C4-2B (cell line): Measurements from ENCODE around the gene SCLY.

ENCODE experiments used
- H3K27ac ChIP-seq: fragments of 450-650 bp; 2 replicates; pipeline ENCODE4 v1.5.1; 2017
- ZFX ChIP-seq: fragments of 450-650 bp; IDR thresholded peaks from 2 replicates; pipeline ENCODE4 v1.6.1; 2017
- TF ChIP-seq, protein P1 (sequence below): fragments of 450-650 bp; conservative IDR thresholded peaks from 2 replicates; pipeline ENCODE4 v1.5.1; 2017; ENCODE audit warnings: mild to moderate bottlenecking

SCLY gene

DNA sequence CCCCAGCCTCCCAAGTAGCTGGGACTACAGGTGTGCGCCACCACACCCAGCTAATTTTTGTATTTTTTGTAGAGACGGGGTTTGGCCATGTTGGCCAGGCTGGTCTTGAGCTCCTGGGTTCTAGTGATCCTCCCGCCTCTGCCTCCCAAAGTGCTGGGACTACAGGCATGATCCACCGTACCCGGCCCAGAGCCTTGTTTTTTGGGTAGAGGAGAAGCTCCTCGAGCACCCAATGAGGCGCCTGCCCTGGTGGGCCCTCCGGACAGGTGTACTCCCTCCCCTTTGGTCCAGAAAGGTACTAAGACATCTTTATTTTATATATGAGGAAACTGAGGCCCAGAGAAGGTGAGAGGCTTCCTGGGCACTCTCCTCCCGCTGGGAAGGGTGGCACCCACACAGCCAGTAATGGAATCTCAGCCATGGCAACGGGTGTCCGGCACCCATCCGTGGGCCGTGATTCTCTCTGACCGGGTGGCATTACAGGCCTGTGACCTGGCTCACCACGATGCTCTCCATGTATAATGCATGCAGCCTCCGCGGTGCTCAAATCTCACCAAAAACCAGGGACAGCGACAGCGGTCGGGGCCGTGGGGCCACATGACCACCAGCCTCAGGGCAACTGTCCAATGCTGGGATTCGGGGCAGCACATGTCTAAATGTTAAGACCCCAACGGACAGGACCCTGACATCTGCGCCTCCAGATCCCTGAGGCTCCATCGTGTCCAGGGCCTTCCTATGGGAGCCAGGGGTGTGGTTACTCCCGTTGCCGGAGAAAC is 60.9 kb downstream of the SCLY start:
- TF ChIP-seq ZFX, result no peak
- TF ChIP-seq, protein P1, sequence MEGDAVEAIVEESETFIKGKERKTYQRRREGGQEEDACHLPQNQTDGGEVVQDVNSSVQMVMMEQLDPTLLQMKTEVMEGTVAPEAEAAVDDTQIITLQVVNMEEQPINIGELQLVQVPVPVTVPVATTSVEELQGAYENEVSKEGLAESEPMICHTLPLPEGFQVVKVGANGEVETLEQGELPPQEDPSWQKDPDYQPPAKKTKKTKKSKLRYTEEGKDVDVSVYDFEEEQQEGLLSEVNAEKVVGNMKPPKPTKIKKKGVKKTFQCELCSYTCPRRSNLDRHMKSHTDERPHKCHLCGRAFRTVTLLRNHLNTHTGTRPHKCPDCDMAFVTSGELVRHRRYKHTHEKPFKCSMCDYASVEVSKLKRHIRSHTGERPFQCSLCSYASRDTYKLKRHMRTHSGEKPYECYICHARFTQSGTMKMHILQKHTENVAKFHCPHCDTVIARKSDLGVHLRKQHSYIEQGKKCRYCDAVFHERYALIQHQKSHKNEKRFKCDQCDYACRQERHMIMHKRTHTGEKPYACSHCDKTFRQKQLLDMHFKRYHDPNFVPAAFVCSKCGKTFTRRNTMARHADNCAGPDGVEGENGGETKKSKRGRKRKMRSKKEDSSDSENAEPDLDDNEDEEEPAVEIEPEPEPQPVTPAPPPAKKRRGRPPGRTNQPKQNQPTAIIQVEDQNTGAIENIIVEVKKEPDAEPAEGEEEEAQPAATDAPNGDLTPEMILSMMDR, result no peak
- no peak overlapping the region for H3K27ac ChIP-seq

DNA sequence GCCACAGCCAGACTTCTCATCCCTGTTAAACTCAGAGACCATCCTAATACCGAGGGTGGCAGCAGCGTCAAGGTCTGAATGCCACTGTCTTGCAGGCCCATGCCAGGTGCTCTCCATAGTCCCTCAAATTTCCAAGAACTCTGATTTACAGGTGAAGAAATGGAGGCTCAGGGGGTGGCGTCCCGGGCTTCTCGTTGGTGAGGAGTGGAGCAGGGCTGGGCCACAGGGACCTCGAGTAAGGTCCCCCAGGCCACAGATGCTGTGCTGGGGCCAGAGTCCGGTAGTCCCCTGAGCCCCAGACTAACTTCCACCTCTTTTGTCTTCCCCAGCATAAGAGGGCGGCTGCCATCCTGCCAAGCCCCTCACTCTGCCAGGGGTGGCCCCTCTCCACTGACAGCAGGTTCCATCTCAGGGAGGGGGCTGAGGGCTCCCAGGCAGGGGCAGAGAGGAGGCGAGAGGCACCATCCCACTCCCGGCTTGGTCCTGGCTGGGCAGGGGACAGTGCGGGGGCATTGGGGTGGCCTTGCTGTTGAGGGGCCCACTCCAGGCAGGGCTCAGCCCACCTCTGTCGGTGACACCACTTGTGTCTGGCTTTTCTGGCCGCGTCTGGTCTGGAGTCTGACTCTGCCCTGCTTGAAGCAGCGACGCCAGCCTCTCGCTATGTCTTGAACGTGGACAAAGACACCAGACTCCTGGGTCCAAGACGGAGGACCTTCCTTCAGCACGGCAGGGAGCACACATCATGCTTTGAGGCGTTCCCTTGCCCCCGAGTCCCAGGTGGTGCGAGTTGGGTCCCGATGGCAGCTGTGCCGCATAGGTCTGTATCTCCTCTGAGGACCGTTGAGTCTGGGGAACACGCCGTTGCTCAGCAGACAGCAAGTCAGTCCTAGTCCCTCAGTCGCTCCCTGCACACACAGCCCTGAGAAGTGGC is 61.8 kb downstream of the SCLY start:
- no peak overlapping the region for H3K27ac ChIP-seq
- TF ChIP-seq, protein P1, result no peak
- TF ChIP-seq ZFX, result no peak

DNA sequence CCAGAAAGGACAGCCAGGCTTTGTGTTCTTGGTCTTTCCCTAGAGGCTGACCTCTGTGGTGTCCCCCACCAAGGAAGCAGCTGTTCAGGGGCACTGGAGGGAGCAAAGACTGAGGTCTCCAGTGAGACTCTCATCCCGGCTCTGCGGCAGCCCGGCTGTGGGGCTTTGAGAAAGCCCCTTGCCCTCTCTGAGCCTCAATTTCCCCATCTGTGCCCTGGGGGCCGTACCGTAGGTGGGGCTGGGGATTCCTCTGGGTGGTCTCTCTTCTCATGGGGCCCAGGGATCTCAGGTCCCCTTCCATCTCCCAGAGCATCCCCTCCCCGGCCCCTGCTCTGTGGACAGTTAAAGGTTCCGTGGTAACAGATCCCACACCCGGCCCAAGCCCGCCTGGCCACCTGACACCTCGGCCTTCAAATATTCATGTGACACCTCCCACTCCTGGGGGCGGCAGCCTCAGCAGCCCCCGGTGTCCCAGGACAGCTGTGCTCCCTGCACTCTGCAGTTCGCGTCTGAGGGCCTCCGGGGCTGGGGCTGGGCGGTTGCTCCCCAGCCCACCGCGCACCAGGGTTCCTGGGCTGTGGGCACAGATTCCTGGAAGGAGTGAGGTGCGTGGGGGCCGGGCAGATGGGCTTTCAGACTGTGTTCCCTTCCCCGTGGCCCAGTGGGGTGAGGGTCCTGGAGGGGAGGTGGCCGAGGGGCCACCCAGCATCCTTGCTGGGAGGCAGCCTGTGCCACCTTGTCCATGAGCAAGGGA is 62.6 kb downstream of the SCLY start:
- H3K27ac ChIP-seq, result no peak overlapping the region
- TF ChIP-seq ZFX, result no peak
- TF ChIP-seq, protein P1, result no peak

DNA sequence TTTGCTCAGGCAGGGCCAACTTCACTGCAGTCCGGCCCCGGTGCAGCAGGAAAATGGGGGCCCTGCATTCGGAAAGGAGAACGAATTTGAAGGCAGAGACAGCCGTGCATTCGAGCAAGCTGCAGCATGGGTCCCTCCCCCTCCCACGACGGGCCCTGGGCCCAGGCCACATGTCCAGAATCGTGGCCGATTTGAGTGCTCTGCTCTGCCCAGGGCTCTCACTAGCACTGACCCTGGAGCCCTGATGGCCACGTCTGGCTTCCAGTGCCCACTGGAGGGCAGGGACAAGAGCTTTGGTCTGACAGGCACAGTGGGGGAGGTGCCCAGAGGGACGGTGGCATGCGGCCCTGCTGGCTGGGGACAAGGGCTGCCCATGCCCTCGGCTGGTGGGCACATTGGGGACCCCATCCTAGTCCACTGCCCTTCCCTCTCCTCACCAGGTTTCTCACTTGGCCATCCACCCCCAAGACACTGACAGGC is 63.2 kb downstream of the SCLY start:
- TF ChIP-seq ZFX, result no peak
- TF ChIP-seq, protein P1, result no peak
- H3K27ac ChIP-seq, result no peak overlapping the region

DNA sequence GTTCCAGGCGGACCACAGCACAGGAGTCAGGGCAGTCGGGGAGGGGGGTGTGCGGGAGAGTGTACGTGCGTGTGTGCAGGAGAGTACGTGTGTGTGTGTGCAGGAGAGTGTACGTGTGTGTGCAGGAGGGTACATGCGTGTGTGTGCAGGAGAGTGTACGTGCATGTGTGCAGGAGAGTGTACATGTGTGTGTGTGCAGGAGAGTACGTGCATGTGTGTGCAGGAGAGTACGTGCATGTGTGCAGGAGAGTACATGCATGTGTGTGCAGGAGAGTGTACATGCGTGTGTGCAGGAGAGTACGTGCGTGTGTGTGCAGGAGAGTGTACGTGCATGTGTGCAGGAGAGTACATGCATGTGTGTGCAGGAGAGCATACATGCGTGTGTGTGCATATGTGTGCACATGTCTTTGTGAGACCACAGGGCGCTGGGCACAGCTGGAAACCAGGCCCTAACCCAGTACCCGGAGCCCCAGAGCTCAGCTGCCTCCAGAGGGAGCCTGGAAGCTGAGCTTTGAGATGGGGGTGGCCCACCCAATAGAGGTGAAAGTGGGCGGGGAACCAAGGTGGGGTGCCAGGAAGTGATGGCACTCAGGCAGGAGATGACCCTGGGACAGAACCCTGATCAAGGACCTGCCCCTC is 63.8 kb downstream of the SCLY start:
- no peak for TF ChIP-seq ZFX
- no peak overlapping the region for H3K27ac ChIP-seq

DNA sequence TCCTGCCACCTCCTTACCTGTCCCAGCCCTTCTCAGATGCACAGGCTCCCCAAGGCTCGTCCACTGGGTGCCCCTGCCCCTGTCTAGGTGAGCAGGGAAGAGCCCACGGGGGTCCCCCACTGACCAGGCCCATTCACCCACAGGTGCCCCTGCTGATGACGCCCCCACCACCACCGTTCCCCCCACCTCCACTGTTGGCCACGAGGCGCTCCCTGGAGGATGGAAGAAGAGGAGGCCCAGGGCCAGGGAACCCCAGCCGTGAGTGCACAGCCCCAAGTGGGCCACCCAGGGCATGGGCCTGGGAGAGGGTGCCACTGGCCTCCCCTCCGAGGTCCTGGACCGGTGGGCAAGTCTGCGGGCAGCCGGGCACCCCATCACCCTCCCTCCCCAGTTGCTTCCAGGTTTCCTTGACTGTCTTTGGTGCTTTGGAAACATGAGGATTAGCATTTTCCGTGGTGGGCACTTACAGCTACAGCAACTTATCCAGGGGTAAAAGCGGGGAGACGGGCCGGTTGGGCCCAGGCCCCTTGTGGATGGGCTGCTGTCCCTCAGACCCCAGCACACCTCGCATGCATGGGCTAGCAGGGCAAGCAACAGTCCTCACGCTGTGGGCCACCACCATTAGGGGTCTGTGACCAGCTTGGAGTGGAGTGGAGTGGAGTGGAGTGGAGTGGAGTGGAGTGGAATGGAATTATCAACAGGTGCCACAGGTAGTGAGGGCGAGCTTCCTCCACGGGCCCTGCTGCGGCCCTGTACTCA is 64.5 kb downstream of the SCLY start:
- TF ChIP-seq ZFX, result no peak
- TF ChIP-seq, protein P1, result no peak
- H3K27ac ChIP-seq, result no peak overlapping the region
